HG03520 (cell line): ENCODE data around the gene OPRL1.

Source experiments
- ATAC-seq: cut with Tn5 transposase; IDR thresholded peaks from one replicate; pipeline ENCODE4 v1.9.1; 2021; ENCODE audit warnings: mild to moderate bottlenecking, moderate library complexity; ENCODE audit not compliant: unreplicated experiment

Gene OPRL1

GRCh38 chr20:64139199-64140060, 59.5 kb downstream of the OPRL1 start:
- no peak for ATAC-seq

GRCh38 chr20:64140061-64140931, 60.4 kb downstream of the OPRL1 start:
- no peak for ATAC-seq

GRCh38 chr20:64140956-64141355, 61.1 kb downstream of the OPRL1 start:
- ATAC-seq = no peak

- no peak for ATAC-seq
These were observed 62.7 kb downstream of the OPRL1 start for GRCh38 chr20:64142590-64142989.

GRCh38 chr20:64143018-64143801, 63.3 kb downstream of the OPRL1 start:
- ATAC-seq = no peak

GRCh38 chr20:64144144-64144912, 64.4 kb downstream of the OPRL1 start:
- ATAC-seq = no peak

- no peak for ATAC-seq
These were observed 65.8 kb downstream of the OPRL1 start for GRCh38 chr20:64145458-64146300.

GRCh38 chr20:64146301-64146935, 66.5 kb downstream of the OPRL1 start:
- ATAC-seq = no peak

- no peak for ATAC-seq
These were observed 67.1 kb downstream of the OPRL1 start for GRCh38 chr20:64146936-64147477.

GRCh38 chr20:64148581-64148980, 68.7 kb downstream of the OPRL1 start:
- no peak for ATAC-seq

- no peak for ATAC-seq
These were observed 69.3 kb downstream of the OPRL1 start for GRCh38 chr20:64149141-64149540.

- ATAC-seq = no peak
These were observed 70.1 kb downstream of the OPRL1 start for GRCh38 chr20:64149809-64150560.
